ENCODE measurements around the gene PNPLA7. TPM values are rescaled to one million over a fixed set of nuclear protein-coding genes. Genes with fewer than 3 reads are reported as not detected.

PNPLA7 gene
- total RNA-seq, 1 experiment from 2014 or later = 3.9 TPM

DNA sequence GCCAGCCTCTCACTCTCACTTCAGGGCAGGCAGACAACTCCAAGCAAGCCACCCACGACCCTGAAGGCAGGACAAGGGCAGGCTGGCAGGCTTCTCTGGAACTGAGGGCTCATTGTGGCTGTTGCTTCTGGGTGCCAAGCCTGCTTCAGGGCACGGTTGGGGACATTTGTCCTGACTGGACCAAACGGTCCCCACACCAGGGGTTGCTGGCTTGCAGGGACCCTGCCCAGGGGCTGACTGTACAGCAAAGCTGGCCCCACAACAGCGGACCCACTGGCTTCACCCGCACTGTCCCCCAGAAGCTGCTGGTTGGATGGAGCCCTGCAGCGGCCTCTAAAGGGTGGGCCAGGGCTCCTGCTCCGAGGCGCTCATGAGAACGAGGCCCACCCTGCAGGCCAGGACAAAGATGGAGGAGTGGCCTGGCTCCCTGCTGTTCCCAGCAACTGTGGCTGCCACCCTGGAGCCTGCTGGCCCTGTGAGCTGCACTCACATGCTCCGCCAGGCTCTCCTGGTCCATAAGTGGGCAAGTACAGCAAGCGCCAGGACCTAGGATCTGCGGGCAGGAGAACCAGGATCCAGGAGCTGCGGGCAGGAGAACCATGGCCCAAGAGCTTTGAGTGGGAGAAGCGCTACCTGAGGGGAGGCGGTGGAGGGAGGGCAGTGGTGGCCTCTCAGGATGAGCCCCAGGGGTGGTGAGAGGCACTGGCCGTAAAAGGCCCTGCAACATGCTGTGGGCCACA is 56.7 kb downstream of the PNPLA7 start:
- BruUV-seq (replicated peaks) = no TSS peak
- H3K36me3 ChIP-seq (ENCODE audit: control insufficient read depth, insufficient read depth, low read length) = no peaks in the 10 kb centered on the region
- H3K27ac ChIP-seq (ENCODE audit: low read length) = no peak overlapping the region
- H3K4me3 ChIP-seq (ENCODE audit: low read depth in 2 of 2, low read length in 2 of 2) = no peak overlapping the region
- TF ChIP-seq, protein P1, sequence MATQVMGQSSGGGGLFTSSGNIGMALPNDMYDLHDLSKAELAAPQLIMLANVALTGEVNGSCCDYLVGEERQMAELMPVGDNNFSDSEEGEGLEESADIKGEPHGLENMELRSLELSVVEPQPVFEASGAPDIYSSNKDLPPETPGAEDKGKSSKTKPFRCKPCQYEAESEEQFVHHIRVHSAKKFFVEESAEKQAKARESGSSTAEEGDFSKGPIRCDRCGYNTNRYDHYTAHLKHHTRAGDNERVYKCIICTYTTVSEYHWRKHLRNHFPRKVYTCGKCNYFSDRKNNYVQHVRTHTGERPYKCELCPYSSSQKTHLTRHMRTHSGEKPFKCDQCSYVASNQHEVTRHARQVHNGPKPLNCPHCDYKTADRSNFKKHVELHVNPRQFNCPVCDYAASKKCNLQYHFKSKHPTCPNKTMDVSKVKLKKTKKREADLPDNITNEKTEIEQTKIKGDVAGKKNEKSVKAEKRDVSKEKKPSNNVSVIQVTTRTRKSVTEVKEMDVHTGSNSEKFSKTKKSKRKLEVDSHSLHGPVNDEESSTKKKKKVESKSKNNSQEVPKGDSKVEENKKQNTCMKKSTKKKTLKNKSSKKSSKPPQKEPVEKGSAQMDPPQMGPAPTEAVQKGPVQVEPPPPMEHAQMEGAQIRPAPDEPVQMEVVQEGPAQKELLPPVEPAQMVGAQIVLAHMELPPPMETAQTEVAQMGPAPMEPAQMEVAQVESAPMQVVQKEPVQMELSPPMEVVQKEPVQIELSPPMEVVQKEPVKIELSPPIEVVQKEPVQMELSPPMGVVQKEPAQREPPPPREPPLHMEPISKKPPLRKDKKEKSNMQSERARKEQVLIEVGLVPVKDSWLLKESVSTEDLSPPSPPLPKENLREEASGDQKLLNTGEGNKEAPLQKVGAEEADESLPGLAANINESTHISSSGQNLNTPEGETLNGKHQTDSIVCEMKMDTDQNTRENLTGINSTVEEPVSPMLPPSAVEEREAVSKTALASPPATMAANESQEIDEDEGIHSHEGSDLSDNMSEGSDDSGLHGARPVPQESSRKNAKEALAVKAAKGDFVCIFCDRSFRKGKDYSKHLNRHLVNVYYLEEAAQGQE (IDR thresholded peaks at IDR 0.05; ENCODE audit: insufficient read depth in 1 of 2, low read depth in 2 of 2, low read length in 1 of 2) = no peak
- TF ChIP-seq SIN3A (IDR thresholded peaks at IDR 0.05; ENCODE audit: borderline replicate concordance, insufficient read depth, low read depth, low read length) (no peak), CTCF (IDR thresholded peaks at IDR 0.05) (no peak), POLR2AphosphoS5 (IDR thresholded peaks at IDR 0.05; ENCODE audit: low read depth, low read length) (no peak), TCF7L2 (IDR thresholded peaks at IDR 0.05; ENCODE audit: low read depth, low read length) (no peak)
- ChIA-PET POLR2A (interaction anchor here (0.6 kb wide), 1 partner anchor 37 kb away, joined by 10 read pairs; no protein-coding TSS in a partner anchor), CTCF (no interaction called here)
- DNase-seq (ENCODE audit: low read depth, low spot score) = no peak
- in situ Hi-C loops (cut with HindIII; ENCODE audit: low pct_unique_long_range_greater_than_20kb, low sequenced_read_pairs) (no loop called here), intact Hi-C loops (cut with micrococcal nuclease; ENCODE audit: unreplicated experiment) (no loop called here)
- H3K27me3 ChIP-seq (ENCODE audit: control insufficient read depth, insufficient read depth, low read length) = no peaks in the 10 kb centered on the region
- ATAC-seq = 0 out of 2 replicates have a peak, but pooled peaks have one; percentile 17
- H3K4me1 ChIP-seq (ENCODE audit: control insufficient read depth, insufficient read depth, low read length) = no peaks in the 10 kb centered on the region
- H3K9me3 ChIP-seq (ENCODE audit: control insufficient read depth, insufficient read depth, low read depth, low read length) = no peaks in the 10 kb centered on the region

DNA sequence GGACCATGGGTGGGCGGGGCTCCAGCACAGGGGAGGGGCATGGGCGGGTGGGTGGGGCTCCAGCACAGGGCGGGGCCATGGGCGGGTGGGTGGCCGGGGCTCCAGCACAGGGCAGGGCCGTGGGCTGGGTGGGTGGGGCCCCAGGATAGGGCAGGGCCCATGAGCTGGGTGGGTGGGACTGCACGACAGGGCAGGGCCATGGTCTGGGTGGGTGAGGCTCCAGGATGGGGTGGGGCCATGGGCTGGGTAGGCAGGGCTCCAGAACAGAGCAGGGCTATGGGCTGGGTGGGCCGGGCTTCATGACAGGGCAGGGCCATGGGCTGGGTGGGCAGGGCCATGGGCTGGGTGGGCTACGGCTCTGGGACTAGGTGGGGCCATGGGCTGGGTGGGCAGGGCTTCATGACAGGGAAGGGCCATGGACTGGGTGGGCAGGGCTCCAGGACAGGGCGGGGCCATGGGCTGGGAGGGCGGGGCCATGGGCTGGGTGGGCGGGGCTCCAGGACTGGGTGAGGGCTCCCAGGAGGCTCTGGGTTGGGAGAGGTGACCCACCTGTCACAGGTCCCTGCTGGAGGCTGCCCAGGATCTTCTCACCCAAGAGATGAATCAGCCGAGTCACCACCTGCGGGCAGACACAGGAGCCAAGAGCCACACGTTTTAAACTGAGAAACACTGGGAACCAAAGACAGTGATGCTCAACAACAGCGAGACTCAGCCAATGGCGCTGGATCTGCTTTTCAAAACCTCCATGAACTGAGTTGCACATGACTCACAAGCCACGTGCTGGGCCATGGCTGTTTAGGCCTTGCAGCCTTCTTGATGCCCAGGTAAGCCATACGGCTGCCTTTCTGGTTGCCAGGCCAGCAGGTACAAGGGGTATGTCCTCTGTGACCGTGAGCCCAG is 57.5 kb downstream of the PNPLA7 start:
- TF ChIP-seq TCF7L2 (IDR thresholded peaks at IDR 0.05; ENCODE audit: low read depth, low read length) (no peak), POLR2AphosphoS5 (IDR thresholded peaks at IDR 0.05; ENCODE audit: low read depth, low read length) (no peak), SIN3A (IDR thresholded peaks at IDR 0.05; ENCODE audit: borderline replicate concordance, insufficient read depth, low read depth, low read length) (no peak), CTCF (IDR thresholded peaks at IDR 0.05) (no peak)
- TF ChIP-seq, protein P1 (IDR thresholded peaks at IDR 0.05; ENCODE audit: insufficient read depth in 1 of 2, low read depth in 2 of 2, low read length in 1 of 2) = no peak
- DNase-seq (ENCODE audit: low read depth, low spot score) (no peak), ATAC-seq (peak; percentile 77)
- Histone ChIP-seq H3K27me3 (ENCODE audit: control insufficient read depth, insufficient read depth, low read length) (no peaks in the 10 kb centered on the region), H3K36me3 (ENCODE audit: control insufficient read depth, insufficient read depth, low read length) (no peaks in the 10 kb centered on the region), H3K4me3 (ENCODE audit: low read depth in 2 of 2, low read length in 2 of 2) (no peak overlapping the region), H3K4me1 (ENCODE audit: control insufficient read depth, insufficient read depth, low read length) (no peaks in the 10 kb centered on the region), H3K9me3 (ENCODE audit: control insufficient read depth, insufficient read depth, low read depth, low read length) (no peaks in the 10 kb centered on the region), H3K27ac (ENCODE audit: low read length) (no peak overlapping the region)
- ChIA-PET CTCF (no interaction called here), POLR2A (no interaction called here)
- in situ Hi-C loops (cut with HindIII; ENCODE audit: low pct_unique_long_range_greater_than_20kb, low sequenced_read_pairs) = no loop called here
- no TSS peak for BruUV-seq (replicated peaks)
- intact Hi-C loops (cut with micrococcal nuclease; ENCODE audit: unreplicated experiment) = no loop called here

Measured in Panc1 (cell line).